ENCODE data around the gene NTRK3.

Gene NTRK3

DNA sequence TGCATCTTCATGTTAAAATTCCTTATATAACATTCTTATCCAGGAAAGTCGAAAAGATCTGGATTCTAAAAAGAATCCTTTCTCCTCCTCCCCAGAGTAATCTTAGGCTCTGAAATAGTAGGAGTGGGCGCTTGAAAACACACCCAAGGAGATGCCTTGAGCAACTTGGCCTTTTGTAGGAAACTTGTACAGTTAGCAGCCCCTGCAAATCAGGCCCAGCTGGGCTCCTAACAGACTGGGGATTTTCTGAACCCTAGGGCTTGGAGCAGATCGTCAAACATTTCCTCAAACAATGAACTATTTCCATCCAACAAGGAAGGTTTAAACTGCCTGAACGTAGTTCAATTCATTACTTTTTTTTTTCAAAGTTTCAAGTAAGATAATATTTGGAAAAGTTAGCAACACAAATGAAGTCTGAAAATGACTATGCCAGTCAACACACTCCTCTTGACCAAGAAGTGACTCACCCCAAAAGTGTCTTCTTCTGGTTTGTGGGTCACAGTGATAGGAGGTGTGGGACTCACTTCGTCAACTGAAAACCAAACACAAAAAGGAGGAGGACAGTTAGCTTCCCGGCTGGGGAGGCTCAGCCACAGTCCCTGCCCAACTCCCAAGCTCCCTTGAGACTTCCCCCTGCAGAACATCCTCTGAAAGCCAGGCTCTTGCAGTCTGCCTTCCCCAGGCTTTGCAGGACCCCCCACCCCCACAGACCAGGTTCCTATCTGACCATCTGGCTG lies 129.7 kb downstream of the NTRK3 start:
- DNase-seq (ENCODE audit: low read depth in 2 of 2, low spot score in 1 of 2), result no peak

DNA sequence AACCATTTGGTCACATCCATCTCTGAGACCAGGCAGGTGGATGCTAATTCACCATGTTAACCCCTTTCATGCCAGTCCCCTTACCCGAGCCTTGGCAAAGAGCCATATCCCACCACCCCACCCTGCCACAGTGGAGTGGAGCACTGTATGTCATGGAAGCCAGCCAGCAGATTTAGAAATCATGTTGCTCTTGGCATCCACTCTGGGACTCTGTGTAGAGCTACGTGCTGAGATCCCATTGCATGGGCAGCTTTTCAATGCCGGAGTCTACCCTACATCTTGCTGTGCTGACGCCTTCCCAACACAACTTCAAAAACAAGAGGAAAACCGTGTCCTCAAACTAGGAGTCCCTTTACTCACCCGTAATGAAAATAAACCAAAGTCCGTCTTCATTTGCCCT lies 131.0 kb downstream of the NTRK3 start:
- DNase-seq (ENCODE audit: low read depth in 2 of 2, low spot score in 1 of 2), result no peak

DNA sequence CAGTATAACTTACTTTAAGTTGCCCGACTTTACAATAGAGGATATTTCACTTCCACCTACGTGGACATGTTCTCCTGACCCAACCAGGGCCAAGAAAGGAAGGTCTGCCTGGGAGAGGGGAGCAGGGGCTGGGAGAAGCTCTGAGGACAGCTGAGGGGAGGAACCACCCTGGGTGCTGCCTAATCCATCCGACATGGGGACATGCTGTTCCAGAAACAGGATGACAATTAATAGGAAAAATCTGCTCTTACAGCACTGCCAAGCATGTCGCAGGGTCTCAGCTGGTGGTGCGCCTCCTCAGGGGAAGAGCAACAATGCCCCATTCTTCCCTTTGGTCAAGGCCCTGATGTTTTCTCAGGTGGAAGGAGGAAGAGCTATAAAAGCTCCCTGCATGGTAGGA lies 132.3 kb downstream of the NTRK3 start:
- no peak for DNase-seq (ENCODE audit: low read depth in 2 of 2, low spot score in 1 of 2)

DNA sequence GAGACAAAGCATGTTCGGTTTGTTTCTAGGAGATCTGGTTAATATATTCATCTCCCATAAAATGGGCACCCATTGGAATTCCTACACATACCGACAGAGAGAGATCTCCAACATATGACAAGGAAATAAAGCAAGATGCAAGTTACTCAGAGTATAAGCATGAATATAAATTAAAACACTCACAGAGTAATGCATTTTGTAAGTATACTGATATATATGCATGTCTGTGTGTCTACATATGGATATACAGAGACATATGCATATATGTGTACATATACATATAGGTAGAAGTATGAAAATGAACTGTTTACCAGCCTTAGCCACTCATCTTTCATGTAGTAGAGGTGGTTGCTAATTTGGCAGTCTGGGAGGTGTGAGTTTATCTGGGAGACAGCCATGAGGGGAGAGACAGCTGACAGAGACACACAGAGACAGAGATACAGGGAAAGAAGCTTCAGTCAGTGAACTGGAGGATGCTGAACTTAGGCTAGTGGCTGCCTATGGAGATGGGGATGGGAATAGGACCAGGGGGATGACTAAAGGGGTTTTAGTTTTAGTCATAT lies 134.5 kb downstream of the NTRK3 start:
- no peak for DNase-seq (ENCODE audit: low read depth in 2 of 2, low spot score in 1 of 2)

DNA sequence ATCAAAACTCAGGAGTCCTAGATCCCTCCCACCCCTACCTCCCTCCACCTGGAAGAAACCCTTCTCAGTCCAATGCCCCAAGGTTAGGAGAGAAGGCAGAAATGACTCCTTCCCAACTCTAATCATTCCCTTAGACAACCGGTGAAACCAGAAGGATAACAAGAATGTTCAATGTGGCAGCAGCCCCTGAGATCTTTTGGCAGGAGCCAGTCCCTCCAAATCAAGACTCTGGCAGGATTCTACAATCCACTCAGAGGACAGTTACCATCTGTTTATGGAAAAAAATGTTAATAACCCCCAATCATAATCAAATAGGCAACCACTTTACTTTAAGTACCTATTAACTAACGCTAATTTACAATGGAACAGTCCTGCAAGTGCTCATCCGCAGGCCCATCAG lies 136.5 kb downstream of the NTRK3 start:
- no peak for DNase-seq (ENCODE audit: low read depth in 2 of 2, low spot score in 1 of 2)

DNA sequence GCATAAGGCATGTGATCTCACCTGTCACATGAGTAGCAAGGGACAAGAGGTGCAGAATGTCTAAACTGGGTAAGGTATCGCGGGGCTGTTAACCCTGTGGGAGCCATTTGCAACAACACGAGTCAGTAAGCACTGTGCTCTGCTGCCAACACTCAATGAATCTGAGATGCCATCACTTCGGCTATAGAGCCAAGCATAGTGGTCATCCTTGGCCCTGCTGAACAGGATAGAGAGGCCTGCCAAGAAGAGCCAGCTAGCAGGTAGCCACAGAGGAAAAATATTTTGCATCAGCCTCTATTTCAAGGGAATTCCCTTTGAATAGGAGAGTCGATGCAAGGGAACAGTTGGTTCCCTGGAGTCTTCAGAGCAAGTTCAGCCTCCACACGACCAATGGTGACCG lies 137.8 kb downstream of the NTRK3 start:
- DNase-seq (ENCODE audit: low read depth in 2 of 2, low spot score in 1 of 2), result no peak

DNA sequence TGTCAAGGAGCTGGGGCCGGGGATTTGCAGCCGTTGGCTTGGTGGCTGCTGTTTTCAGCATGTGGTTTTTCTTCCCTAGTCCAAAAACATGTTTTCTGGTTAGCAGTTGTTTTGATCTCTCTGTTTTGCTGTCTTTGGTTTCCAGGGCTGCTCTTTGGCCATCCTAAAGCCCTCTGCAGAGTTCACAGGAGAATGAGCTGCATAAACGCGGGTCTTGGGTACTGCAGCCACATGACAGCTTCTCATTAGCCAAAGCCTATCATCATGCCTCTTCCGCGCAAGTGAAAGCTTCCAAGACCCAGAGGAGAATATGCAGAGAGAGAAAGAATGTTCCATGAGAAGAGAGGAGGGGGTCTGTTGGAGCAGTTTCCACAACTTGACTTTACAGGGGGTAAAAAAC lies 138.5 kb downstream of the NTRK3 start:
- DNase-seq (ENCODE audit: low read depth in 2 of 2, low spot score in 1 of 2), result no peak

DNA sequence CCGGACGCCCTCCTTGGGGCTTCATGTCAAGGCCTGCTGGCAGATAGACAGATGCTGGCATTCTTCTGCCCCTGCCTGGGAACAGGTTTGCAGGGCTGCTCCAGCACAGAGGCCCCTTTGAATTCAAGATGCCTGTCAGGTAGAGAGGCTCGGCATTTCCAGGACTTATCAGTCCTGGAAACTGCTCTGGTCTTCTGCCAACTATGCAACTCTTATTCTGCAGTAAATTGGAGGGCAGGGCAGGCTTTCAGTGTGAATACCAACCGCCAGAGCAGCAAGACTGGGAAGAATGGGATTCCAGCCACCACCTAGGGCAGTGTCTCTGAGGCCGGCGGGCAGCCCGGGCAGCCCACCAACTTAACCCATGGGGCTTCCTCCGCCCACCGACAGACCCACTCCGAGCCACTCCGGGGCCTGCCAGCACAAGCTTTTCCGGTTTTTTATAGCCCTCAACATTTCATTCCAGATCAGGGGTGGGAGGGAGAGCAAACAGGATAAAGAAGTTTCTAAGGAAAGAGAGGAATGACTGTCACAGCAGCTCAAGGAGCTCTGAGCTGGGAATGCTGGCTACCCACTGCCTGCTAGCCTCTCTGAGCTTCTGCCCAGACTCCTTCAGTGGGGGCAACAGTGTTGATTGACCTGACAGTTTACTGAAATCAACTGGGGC lies 140.9 kb downstream of the NTRK3 start:
- DNase-seq (ENCODE audit: low read depth in 2 of 2, low spot score in 1 of 2), result no peak

DNA sequence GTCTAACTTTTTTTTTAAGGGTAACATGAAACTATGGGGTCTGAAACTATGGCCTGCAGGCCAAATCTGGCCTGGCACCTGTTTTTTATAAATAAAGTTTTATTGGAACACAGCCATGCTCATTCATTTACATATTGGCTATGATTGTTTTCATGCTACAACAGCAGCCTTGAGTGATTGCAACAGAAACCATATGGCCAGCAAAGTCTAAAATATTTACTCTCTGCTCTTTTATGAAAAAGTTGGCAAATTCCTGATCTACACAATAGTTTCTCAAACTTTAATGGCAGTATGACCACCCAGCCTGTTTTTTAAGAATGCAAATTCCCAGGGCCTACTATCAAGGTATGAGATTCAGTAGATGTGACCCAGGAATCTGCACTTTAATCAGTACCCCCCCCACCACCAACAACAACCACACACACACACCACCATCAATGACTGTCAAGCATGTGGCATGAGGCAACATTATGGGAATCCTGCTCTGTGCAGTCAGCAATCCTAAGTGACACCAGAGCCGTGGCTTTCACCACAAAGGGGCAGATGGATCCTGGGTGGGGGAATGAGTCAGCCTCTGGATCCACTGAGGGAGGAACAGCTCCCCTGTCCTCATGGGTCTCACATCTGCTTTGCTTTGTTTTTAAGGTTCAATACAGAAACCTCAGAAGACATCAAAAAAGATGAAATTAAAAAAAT lies 142.8 kb downstream of the NTRK3 start:
- DNase-seq (ENCODE audit: low read depth in 2 of 2, low spot score in 1 of 2), result no peak

DNA sequence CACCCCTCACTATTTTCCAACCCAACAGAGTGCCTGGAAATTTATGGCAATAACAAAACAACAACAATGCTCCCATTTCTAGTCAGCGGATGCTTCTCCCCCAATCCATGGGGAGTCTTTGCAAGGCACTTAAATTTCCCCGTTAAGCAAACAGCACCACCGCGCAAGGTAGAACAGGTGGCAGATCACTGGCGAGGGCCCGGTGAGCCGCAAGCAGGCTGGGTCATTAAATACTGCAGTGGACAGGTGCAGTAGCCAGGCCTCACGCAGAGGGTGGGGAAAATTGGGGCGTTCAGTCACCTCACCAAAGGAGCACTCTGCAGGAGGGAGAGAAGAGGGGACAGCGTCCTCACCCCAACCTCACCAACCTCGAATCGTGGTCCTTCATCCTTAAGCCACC lies 147.5 kb downstream of the NTRK3 start:
- no peak for DNase-seq (ENCODE audit: low read depth in 2 of 2, low spot score in 1 of 2)

DNA sequence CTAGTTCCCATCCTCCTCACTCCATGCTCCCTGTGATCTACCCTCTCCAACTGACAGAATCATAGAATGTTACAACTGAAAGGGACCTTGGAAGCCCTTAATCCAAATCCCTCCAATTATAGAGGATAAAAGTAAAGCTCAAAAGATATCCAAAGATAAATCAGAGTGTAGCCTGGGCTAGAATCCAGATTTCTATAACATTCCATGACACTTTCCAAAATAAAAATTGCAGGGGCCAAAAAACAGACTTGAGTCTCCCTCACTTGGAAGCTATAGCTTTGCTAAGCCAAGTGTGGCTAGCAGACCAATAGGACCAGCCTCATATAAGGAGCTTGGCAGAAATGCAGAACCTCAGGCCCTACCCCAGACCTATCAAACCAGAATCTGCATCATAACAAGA lies 148.1 kb downstream of the NTRK3 start:
- no peak for DNase-seq (ENCODE audit: low read depth in 2 of 2, low spot score in 1 of 2)

DNA sequence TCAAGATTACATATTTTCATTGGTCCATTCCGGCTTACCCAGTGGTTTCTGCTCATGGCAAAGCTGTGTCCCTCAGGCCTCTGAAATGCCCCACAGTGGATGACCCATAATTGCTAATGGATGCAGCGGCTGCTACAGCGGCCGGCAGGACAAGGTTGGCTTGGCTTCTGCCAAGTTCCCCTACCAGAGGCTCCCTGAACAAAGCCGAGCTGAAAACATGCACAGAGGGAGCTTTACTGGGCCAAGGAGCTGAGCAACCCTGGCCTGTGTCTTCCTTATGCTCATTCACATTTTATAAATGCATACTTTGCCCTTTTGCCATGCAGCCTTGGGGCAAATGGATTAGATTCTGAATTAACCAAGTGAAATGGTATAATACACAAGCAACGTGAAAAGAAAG lies 150.5 kb downstream of the NTRK3 start:
- no peak for DNase-seq (ENCODE audit: low read depth in 2 of 2, low spot score in 1 of 2)

DNA sequence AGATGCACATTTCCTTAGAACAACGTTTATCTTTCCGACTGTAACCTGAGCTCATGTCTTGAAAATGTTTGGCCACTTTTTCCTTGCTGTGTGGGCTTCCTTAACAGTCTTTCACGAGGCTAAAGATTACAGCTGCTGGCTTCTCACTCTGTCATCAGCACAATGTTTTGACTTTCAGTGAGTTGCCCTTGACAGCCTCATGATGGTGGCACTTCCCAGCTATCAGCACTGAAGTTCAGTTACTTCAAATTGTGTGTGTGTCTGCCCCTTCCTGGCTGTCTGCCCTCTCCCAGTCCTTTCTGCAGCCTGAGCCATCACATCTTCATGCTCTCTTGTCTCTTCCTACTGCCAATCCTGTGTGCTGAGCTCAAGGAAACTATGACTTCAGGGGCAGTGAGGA lies 152.2 kb downstream of the NTRK3 start:
- DNase-seq (ENCODE audit: low read depth in 2 of 2, low spot score in 1 of 2), result no peak

DNA sequence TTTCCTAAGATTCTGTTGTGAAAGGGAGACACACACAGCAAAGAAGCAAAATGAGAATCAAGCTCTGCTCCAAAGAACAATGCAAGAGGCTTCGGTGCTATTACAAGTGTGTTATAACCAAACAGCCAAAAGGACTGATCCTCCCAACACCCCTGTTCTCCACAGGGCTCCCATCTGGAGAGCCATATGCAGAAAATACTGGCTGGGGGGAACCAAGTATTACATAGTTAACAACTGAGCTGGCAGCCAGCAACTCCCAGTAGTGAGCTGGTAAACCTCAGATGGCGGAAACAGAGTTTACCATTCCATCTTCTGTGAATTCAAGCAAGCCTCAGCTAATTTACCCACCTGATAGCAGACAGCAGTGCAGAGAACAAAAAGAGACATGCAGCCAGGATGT lies 156.4 kb downstream of the NTRK3 start:
- DNase-seq (ENCODE audit: low read depth in 2 of 2, low spot score in 1 of 2), result no peak

DNA sequence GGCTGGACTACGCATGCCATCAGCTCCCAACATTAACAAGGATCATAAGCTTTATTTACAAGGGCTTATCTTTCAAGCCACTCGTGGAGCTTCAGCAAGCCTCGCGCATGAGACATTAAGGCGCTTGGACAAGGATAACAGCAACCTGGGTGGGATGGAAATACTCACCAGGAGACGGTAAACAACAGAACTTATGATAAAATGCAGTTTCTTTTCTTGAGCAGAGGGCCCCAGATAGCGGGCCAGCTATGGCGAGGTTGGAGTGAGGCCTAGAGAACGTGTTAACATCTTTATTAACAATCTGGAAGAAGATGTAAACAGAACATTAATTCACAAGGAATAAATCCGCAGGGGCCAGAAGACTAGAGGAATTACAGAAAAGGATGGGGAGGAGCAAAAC lies 158.2 kb downstream of the NTRK3 start:
- DNase-seq (ENCODE audit: low read depth in 2 of 2, low spot score in 1 of 2), result no peak

DNA sequence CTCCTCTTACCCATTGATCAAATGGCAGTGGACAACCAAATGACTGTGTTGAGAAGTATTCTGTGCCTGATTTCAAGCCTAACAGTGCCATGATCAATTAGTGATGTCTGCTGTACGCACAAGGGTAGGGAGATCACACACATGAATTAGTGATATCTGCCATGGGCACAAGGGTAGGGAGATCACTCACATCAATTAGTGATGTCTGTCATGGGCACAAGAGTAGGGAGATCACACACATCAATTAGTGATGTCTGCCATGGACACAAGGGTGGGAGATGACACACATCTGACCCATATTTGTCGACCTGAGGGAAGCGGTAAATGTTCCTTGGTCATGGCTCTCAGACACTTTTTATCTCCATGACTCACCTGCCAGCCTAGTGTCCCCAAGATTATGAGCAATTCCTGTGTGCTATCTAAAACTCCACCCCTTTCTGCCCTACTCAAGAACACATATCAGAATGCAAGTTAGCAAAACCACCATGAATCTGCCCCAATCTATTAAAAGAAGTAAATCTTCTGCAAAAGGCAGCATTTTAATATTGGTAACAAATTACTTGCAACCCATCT lies 165.0 kb downstream of the NTRK3 start:
- DNase-seq (ENCODE audit: low read depth in 2 of 2, low spot score in 1 of 2), result no peak

DNA sequence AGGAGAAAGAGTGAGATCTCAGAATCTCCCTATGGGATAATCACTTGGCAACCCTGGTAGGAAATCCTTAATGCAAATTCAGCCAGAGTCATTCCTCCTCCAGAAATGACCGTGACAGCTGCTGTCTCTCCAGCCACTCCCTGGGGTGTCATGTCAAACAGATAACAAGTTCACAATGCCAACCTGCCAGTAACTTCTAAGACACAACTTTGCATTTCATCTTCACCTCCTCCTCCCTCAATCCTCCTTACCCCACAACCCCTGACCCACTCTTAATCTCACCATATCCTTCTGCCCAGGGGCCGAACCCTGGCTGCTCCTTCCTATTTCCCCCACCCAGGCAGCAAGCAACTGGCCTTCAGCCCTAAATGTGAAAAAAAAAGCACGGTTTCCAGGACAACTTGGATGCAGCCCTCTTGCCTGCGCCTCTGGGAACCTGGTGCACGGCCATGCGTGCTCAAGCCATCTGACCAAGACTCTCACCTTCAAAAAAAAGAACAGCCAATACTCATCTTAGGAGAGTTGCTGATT lies 166.0 kb downstream of the NTRK3 start:
- DNase-seq (ENCODE audit: low read depth in 2 of 2, low spot score in 1 of 2), result no peak

DNA sequence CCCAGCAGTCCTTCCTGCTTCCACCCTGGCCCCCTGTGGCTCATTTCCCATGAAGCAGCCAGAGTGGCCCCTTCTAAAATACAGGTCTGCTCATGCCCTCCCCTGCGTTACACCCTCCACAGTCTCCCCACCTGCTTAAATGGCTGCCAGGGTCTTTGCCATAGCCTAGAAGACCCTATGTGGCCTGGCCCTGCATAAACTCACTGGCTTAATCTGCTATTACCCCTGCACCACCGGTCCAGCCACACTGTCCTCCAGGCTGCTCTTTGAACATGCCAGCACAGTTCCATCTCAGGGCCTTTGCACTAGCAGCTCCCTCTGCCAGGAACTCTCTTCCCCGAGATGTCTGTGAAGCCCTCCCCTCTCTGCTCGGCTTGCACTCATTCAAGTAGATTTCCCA lies 166.8 kb downstream of the NTRK3 start:
- no peak for DNase-seq (ENCODE audit: low read depth in 2 of 2, low spot score in 1 of 2)

DNA sequence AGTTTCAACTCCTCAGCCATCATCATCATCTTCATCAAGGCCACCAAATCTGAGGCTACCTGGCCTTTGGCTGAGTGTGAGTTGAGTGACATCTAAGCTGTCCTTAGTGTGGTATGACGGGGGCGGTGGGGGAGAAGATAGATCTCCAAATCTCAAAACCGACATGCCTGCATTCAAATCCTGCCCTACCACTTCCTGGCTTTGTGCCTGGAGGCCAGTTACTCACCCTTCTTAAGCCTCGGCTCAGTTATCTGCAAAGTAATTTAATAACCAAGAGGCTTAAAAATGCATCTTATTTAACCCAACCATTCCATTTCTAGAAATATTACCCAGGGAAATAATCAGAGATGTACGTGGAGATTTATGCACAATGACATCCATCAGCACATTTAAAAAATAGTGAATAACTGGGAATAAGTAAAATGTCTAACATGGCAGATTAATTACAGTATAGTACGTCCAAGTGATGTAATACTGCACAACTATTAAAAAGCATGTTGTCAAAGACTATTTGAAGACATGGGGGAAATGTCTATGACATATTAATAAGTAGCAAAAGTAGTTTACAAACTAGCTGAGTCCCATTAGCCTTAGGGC lies 167.4 kb downstream of the NTRK3 start:
- no peak for DNase-seq (ENCODE audit: low read depth in 2 of 2, low spot score in 1 of 2)

DNA sequence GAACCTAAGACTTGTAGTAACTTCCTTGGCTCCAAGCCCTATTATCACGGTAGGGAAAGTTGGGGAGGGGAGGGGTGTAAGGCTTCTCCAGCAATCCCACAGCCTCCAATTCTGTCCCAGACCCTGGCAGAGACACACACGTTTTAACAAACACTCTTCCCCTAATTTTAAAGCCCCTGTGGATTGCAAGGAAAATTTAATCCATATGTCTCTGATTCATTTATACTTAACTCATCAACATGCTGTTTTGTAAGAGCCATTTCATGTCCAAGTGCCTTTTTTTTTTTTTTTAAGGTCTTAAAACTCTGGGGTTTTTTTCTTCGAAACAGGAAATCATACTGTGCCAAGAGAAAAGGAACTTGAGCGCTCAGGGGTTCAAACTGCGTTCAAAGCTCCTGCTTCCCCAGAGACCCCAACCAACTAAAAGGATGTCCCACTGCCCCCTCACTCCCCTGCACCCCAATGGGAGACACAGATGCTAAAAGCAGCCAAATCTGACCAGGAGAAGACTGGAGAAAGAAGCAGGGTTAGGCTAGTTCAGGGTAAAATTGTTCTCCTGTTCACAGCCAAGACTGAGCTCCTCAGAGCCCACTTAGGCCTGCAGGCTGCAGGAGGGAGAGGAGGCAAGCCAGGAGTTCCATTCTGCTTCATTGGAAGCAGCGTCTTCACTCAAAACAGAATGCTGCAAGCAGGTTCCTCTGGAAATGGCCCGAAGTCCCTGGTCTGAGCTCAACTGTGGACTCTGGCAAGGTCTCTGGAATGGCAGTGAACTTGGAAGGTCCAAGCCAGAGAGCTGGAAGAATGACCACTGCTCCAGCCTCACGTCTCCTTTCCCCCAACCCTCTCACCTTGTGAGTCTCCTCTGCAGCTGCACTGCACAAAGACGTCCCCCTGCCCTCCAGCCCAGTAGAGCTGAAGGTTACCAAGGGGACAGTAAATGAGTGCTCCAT lies 172.5 kb downstream of the NTRK3 start:
- no peak for DNase-seq (ENCODE audit: low read depth in 2 of 2, low spot score in 1 of 2)

All from stimulated activated CD8-positive, alpha-beta memory T cell treated with anti-CD3 and anti-CD28 coated beads, Interleukin-4, amount 100 ng/mL, for 1 hour (primary cell).